WTC11 (cell line): ENCODE measurements around the gene GPAT2.
"Not testable (repeated sequence)": the region's sequence is repeated elsewhere in the genome, so short reads cannot be mapped to it uniquely, and the experiment has no call there.

Source experiments
- CTCF ChIP-seq: fragments of 200-600 bp; IDR thresholded peaks from 2 replicates; pipeline ENCODE4 v1.8.0; 2022; ENCODE audit warnings: antibody characterized with exemption
- GABPB1 ChIP-seq: sonication (generic); formaldehyde crosslinking; IDR thresholded peaks from 2 replicates; pipeline ENCODE4 v1.8.1; 2023; ENCODE audit warnings: mild to moderate bottlenecking, missing genetic modification reagents
- SP1 ChIP-seq: sonication (generic); formaldehyde crosslinking; conservative IDR thresholded peaks from 2 replicates; pipeline ENCODE4 v1.8.1; 2022; ENCODE audit warnings: missing genetic modification reagents
- TF ChIP-seq, protein P1 (sequence below): sonication (generic); formaldehyde crosslinking; IDR thresholded peaks from 2 replicates; pipeline ENCODE4 v1.8.0; 2022; ENCODE audit warnings: mild to moderate bottlenecking, missing genetic modification reagents

DNA sequence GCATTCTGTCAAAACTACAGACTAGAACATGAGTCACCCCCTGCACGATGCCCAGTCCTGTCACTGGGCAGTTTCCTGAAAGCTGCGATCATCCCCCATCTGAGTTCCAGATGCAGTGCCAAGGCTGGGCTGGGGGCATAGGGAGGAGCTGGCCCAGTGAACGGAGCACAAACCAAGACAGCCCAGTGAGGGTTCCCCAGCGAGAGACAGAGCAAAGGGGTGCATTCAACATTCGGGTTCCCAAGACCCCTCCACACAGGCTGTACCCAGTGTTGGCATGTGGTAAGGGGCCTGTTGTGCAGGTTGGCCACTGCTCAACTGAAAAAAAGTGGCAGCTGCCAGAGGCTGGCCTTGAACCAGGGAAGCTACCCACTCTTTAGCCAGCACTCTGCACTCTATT lies 35.6 kb upstream of the GPAT2 start:
- TF ChIP-seq GABPB1 (CRISPR knock-in tag); CTCF; SP1: not testable (repeated sequence)
- TF ChIP-seq, protein P1, sequence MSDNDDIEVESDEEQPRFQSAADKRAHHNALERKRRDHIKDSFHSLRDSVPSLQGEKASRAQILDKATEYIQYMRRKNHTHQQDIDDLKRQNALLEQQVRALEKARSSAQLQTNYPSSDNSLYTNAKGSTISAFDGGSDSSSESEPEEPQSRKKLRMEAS (CRISPR knock-in tag): not testable (repeated sequence)
